Measurements from ENCODE around the gene TTR. TPM values are rescaled to one million over a fixed set of nuclear protein-coding genes. Genes with fewer than 3 reads are reported as not detected.

The TTR gene
- polyA plus RNA-seq, 1 of the 3 experiments (the other 2 are of a cell fraction): not detected

GRCh38 chr18:31546476-31546875 is 45.2 kb upstream of the TTR start:
- CTCF ChIA-PET: interaction anchor here (5.4 kb wide), 1 partner anchor 177 kb away, joined by 25 read pairs; no protein-coding TSS in a partner anchor
- H3K9ac ChIP-seq: no peak overlapping the region
- no peaks in the 10 kb centered on the region for H3K79me2 ChIP-seq (ENCODE audit: insufficient read depth)
- H3K4me2 ChIP-seq: no peak overlapping the region
- no peaks in the 10 kb centered on the region for H3F3A ChIP-seq (replicated peaks; ENCODE audit: insufficient read depth)
- H2AFZ ChIP-seq (ENCODE audit: low read depth): no peak overlapping the region
- H3K27me3 ChIP-seq (ENCODE audit: insufficient read depth): peaks cover 9% of the 10 kb centered on the region; the same call in 1 of the 2 replicates
- 31% methylated on average over 2 of the region's 2 CpGs for WGBS (ENCODE audit: low lambda C conversion rate)
- POLR2A ChIA-PET: no interaction called here
- H3K9me2 ChIP-seq: no peaks in the 10 kb centered on the region
- H4K20me1 ChIP-seq (ENCODE audit: insufficient read depth): no peaks in the 10 kb centered on the region
- H3K9me3 ChIP-seq: no peaks in the 10 kb centered on the region
- DNase-seq: no peak
- H3K36me3 ChIP-seq (replicated peaks in 1 of 2; ENCODE audit: control insufficient read depth in 1 of 2, insufficient read depth in 2 of 2, low read length in 1 of 2): no peaks in the 10 kb centered on the region
- no peaks in the 10 kb centered on the region for H3K4me1 ChIP-seq (ENCODE audit: control insufficient read depth in 1 of 2, insufficient read depth in 2 of 2, low read depth in 1 of 2, low read length in 1 of 2)
- TF ChIP-seq TCF12 (IDR thresholded peaks at IDR 0.05) (no peak), NFIC (IDR thresholded peaks at IDR 0.05; ENCODE audit: borderline replicate concordance) (no peak), TEAD4 (IDR thresholded peaks at IDR 0.05; ENCODE audit: borderline replicate concordance, insufficient read depth) (no peak), ELF1 (IDR thresholded peaks at IDR 0.05) (no peak), PBX3 (IDR thresholded peaks at IDR 0.05) (no peak), REST (IDR thresholded peaks at IDR 0.05; ENCODE audit: low read depth, low read length) (no peak), FOXM1 (IDR thresholded peaks at IDR 0.05; ENCODE audit: low read depth) (no peak), MAX (IDR thresholded peaks at IDR 0.05; ENCODE audit: low read depth) (no peak), POLR2AphosphoS5 (IDR thresholded peaks at IDR 0.05; ENCODE audit: low read depth, low read length) (no peak), RFX5 (IDR thresholded peaks at IDR 0.05; ENCODE audit: low read length) (no peak), RCOR1 (IDR thresholded peaks at IDR 0.05; ENCODE audit: low read length) (no peak), RXRA (IDR thresholded peaks at IDR 0.05; ENCODE audit: borderline replicate concordance, low read depth) (no peak), USF1 (IDR thresholded peaks at IDR 0.05; ENCODE audit: borderline replicate concordance, low read depth) (no peak)
- no peak overlapping the region for H3K4me3 ChIP-seq (ENCODE audit: low read depth in 2 of 2, low read length in 1 of 2)
- H3K27ac ChIP-seq (ENCODE audit: low read depth in 2 of 2, low read length in 1 of 2): no peak overlapping the region

- Histone ChIP-seq H3K9me3 (no peaks in the 10 kb centered on the region), H3K4me1 (ENCODE audit: control insufficient read depth in 1 of 2, insufficient read depth in 2 of 2, low read depth in 1 of 2, low read length in 1 of 2) (no peaks in the 10 kb centered on the region), H4K20me1 (ENCODE audit: insufficient read depth) (no peaks in the 10 kb centered on the region), H3K9me2 (no peaks in the 10 kb centered on the region), H3K4me2 (no peak overlapping the region), H3K27me3 (ENCODE audit: insufficient read depth) (peaks cover 15% of the 10 kb centered on the region; the same call in 1 of the 2 replicates), H2AFZ (ENCODE audit: low read depth) (no peak overlapping the region), H3K27ac (ENCODE audit: low read depth in 2 of 2, low read length in 1 of 2) (no peak overlapping the region), H3F3A (replicated peaks; ENCODE audit: insufficient read depth) (no peaks in the 10 kb centered on the region), H3K9ac (no peak overlapping the region), H3K36me3 (replicated peaks in 1 of 2; ENCODE audit: control insufficient read depth in 1 of 2, insufficient read depth in 2 of 2, low read length in 1 of 2) (no peaks in the 10 kb centered on the region), H3K4me3 (ENCODE audit: low read depth in 2 of 2, low read length in 1 of 2) (no peak overlapping the region), H3K79me2 (ENCODE audit: insufficient read depth) (no peaks in the 10 kb centered on the region)
- ChIA-PET POLR2A (no interaction called here), CTCF (interaction anchor here (0.5 to 5.4 kb wide), 4 partner anchors 86 to 428 kb away, joined by 3 to 25 read pairs (median 3); no protein-coding TSS in a partner anchor)
- DNase-seq: no peak
- 81% methylated on average over 2 of the region's 2 CpGs for WGBS (ENCODE audit: low lambda C conversion rate)
- TF ChIP-seq MAX (IDR thresholded peaks at IDR 0.05; ENCODE audit: low read depth) (no peak), TCF12 (IDR thresholded peaks at IDR 0.05) (no peak), SIN3A (IDR thresholded peaks at IDR 0.05; ENCODE audit: borderline replicate concordance, low read depth, low read length) (no peak), FOXM1 (IDR thresholded peaks at IDR 0.05; ENCODE audit: low read depth) (no peak), TAF1 (IDR thresholded peaks at IDR 0.05; ENCODE audit: borderline replicate concordance, low read depth, low read length) (no peak), EP300 (IDR thresholded peaks at IDR 0.05; ENCODE audit: borderline replicate concordance in 1 of 2, low read depth in 1 of 2, low read length in 1 of 2) (no peak), ELF1 (IDR thresholded peaks at IDR 0.05) (no peak), TEAD4 (IDR thresholded peaks at IDR 0.05; ENCODE audit: borderline replicate concordance, insufficient read depth) (no peak), JUND (IDR thresholded peaks at IDR 0.05) (no peak), GABPA (IDR thresholded peaks at IDR 0.05; ENCODE audit: low read depth) (no peak), USF1 (IDR thresholded peaks at IDR 0.05; ENCODE audit: borderline replicate concordance, low read depth) (no peak), RXRA (IDR thresholded peaks at IDR 0.05; ENCODE audit: borderline replicate concordance, low read depth) (no peak), FOSL2 (IDR thresholded peaks at IDR 0.05; ENCODE audit: borderline replicate concordance, low read depth) (no peak), EZH2phosphoT487 (IDR thresholded peaks at IDR 0.05; ENCODE audit: borderline replicate concordance, low read depth) (no peak)
Observed at GRCh38 chr18:31548853-31549252, 42.8 kb upstream of the TTR start.
